NCI-H2196 (cell line): ENCODE data around the gene ABCD4.
"Not testable (repeated sequence)": the region's sequence is repeated elsewhere in the genome, so short reads cannot be mapped to it uniquely, and the experiment has no call there.

Source experiments
- DNase-seq: peaks from one replicate; lab custom pipeline; 2025; ENCODE audit not compliant: unreplicated experiment; lab: John Stamatoyannopoulos, UW

The ABCD4 gene

GRCh38 chr14:74308695-74309094 lies 6.0 kb upstream of the ABCD4 start:
- DNase-seq, result no peak

GRCh38 chr14:74302152-74302628 lies 544 bp downstream of the ABCD4 start:
- DNase-seq, result peak; percentile 32

- DNase-seq, result no peak
These were observed 1.1 kb downstream of the ABCD4 start for GRCh38 chr14:74301594-74302151.

- DNase-seq, result no peak
These were observed 3.6 kb downstream of the ABCD4 start for GRCh38 chr14:74299061-74299545.

DNA sequence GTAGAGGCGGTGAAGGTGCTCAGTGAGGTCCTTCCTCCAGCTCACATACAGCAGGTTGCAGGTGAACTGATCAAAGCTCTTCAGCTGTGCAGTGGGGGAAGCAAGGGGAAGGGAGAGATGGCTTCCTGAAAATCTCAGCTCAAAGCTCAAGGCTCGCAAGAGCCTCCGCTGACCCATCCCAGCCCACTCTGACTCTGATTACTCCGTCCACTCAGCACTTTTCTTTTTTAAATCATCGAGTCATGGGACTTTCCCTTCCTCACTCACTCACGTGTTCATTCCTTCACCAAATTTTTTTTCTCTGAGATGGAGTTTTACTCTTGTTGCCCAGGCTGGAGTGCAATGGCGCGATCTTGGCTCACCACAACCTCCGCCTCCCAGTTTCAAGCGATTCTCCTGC lies 4.7 kb downstream of the ABCD4 start:
- no peak for DNase-seq

DNA sequence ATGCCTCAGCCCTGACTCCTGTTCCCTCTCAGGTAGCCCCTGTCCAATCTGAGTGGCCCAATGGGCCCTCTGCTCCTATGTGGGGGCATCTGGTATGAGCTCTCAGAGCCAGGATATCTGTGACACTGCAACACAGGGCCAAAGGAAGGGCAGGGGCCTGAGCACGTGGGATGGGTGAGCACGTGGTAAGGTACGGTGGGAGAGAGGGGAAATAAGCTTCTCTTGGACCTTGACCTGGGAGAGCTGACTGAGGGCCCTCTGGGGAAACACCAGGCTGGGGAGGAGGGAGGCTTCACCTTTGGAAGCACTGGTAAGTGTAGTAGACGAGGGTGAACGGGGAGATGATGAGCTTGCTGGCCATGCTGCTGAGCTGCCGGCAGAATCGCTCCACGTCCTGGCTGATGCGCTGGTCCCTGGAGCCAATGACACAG lies 6.7 kb downstream of the ABCD4 start:
- DNase-seq, result no peak

- no peak for DNase-seq
These were observed 9.1 kb downstream of the ABCD4 start for GRCh38 chr14:74293606-74294005.

- DNase-seq, result no peak
These were observed 10.7 kb downstream of the ABCD4 start for GRCh38 chr14:74292061-74292460.

DNA sequence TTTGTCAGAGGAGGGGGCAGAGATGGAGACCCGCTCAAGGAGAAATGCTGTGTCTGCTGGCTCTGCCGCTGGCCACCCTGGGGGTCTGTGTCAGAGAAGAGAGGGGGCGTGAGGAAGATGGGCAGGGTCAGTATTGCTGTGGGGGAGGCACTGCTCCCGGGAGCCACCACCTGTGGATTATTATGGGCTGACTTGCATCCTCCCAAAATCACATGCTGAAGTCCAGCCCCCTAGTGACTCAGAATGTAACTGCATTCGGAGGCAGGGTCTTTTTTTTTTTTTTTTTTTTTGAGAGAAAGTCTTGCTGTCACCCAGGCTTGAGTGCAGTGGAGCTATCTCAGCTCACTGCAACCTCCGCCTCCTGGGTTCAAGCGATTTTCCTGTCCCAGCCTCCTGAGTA lies 12.3 kb downstream of the ABCD4 start:
- DNase-seq, result peak; percentile 32

GRCh38 chr14:74289801-74290200 lies 12.9 kb downstream of the ABCD4 start:
- no peak for DNase-seq

DNA sequence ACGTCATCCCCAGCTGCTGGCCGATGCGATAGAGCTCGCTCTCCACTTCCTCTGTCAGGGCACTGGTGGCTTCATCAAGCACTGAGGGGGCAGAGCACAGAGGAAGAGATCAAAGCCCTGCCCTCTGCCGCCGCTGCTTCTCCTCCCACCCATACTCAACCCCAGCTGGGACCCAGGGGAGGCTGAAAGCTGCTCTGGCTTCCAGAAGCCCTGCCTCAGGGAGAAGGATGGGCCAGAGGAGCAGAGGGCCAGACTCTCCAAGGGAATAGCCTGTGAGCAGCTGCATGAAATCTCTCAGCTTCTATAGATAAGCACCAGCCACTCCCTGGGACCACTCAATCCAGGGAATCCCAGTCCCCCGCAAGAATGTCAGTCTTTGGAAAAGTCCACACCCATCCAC lies 16.0 kb downstream of the ABCD4 start:
- no peak for DNase-seq

- no peak for DNase-seq
These were observed 21.7 kb downstream of the ABCD4 start for GRCh38 chr14:74281069-74281468.

- DNase-seq, result no peak
These were observed 24.7 kb downstream of the ABCD4 start for GRCh38 chr14:74278080-74278479.

- no peak for DNase-seq
These were observed 27.4 kb downstream of the ABCD4 start for GRCh38 chr14:74275241-74275841.

- no peak for DNase-seq
These were observed 31.4 kb downstream of the ABCD4 start for GRCh38 chr14:74271365-74271764.

- DNase-seq, result not testable (repeated sequence)
These were observed 32.2 kb downstream of the ABCD4 start for GRCh38 chr14:74270382-74271177.

DNA sequence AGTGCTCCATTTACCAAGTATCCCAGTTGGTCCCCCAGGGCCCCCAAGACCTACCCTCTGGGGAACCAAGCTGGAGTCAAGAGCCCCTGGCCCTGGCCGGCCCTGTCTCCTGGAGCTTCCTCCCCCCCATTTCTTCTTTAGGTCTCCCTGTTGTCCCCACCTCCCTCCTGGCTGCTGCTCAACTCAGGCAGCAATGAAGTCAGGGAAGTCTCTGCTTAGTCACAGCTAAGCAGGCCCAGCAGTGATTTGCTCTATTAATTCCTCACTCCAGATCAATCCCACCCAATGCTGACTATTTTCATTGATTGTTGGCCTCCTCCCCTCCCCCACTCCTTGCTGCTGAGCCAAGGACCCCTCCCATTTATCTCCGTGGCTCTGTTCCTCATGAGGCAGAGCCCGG lies 35.1 kb downstream of the ABCD4 start:
- DNase-seq, result no peak

DNA sequence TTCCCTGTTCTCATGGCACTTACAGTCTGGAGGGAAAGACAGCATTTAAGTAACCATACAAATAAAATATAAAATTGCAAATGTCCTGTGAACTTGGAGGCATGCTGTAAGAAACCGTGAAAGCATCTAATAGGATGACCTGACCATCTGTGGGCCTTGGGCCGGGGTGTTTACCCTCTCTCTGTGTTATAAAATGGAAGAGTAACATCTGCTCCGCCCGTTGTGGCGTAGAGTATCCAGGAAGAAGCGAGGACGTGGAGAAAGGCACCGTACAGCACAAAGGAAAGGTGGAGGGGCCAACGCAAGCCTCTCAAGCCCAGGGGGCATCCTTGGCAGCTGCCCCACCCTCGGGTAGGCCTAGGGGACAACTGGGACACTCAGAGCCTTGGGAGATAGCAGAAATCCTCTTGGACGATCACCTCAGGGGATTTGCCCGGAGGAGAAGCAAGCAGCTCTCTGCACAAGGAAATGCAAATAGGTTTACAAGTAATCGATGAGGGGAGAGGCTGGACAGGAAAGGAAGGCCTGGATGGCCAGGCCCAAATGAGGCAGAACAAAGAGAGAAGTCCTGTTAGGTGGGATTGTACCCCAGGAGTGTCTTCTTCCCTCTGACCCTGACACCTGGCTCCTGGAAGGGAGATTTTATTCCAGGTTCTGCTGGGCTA lies 37.3 kb downstream of the ABCD4 start:
- DNase-seq, result no peak

DNA sequence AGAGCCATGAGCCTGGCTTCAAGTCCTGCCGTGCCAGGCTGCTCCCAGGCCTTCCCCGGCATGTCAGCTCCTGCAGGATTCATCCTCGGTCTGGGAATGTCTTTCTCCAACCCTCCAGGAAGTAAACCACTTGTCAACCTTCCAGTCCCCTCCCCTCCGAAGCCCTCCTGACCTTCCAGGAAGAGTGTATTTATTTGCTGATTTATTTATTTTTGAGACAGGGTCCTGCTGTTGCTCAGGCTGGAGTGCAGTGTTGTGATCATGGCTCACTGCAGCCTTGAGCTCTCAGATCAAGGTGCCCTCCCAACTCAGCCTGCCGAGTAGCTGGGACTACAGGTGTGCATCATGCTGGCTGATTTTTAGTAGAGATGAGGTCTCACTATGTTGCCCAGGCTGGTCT lies 38.8 kb downstream of the ABCD4 start:
- no peak for DNase-seq

DNA sequence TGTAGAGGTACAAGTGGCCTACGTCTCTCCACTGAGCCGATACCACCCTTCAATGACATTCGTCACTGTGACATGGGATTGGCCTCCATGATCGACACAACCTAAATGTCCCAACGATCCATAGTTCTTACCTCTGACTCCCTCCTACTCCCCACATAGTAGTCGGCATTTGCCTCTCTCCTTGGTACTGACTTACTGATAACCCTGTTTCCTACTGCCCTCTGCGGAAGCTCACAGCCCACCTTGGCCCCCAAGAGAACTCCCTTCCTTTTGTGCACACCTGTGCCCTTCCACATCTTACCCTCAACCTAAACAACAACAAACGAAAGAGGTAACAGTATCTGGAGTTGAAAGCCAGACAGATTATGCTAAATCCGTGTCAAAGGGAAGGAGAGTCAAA lies 39.6 kb downstream of the ABCD4 start:
- no peak for DNase-seq

DNA sequence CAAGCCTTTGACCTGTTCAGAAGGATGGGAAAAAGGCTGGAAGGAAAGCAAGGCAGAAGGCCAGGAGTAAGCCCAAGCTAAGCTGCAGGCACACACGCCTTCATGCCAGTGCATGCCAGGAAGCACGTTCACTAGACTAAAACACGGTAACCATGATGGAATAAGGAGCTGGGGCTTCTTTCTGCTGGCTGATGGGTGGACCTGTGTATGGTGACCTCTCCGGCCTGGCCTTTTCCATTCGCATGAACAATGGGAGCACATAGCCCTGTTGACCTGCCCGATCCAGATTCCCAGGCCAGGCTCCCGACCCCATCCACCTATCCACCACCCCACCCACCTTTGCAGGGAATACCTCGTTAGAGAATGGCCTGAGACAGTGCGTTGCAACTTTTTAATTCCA lies 40.7 kb downstream of the ABCD4 start:
- no peak for DNase-seq

DNA sequence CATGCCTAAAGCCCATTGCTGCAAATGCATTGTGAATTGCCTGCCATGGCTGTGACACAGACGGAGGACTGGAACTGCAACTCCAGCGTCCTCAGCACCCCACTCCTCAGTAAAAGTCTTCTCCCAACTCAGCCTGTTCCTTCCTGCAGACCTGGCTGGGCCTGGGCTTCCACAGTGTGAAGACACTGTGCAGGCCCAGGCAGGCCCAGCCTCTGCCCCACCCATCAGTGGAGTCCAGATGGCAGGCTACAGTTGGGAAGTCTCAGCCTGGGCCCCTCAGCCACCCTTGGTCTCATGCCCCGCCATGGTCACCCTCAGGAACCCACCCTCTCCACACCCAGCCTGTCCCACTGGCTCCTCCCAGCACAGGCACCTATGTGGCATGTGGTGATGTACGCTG lies 41.4 kb downstream of the ABCD4 start:
- no peak for DNase-seq
